HG02852 (cell line): ENCODE data around the gene MAEA.
"Not testable (repeated sequence)": the region's sequence is repeated elsewhere in the genome, so short reads cannot be mapped to it uniquely, and the experiment has no call there.

Experiments used
- ATAC-seq: cut with Tn5 transposase; IDR thresholded peaks from one replicate; pipeline ENCODE4 v1.9.1; 2021; ENCODE audit warnings: mild to moderate bottlenecking, moderate library complexity; ENCODE audit not compliant: unreplicated experiment

Gene MAEA

GRCh38 chr4:1364217-1364616 lies 74.5 kb downstream of the MAEA start:
- ATAC-seq: no peak

- ATAC-seq: no peak
Observed at GRCh38 chr4:1364748-1365147, 75.1 kb downstream of the MAEA start.

- no peak for ATAC-seq
Observed at GRCh38 chr4:1365271-1366178, 75.8 kb downstream of the MAEA start.

GRCh38 chr4:1366371-1367229 lies 76.9 kb downstream of the MAEA start:
- ATAC-seq: no peak

GRCh38 chr4:1367230-1367935 lies 77.7 kb downstream of the MAEA start:
- no peak for ATAC-seq

GRCh38 chr4:1367936-1368289 lies 78.2 kb downstream of the MAEA start:
- ATAC-seq: no peak

- no peak for ATAC-seq
Observed at GRCh38 chr4:1368421-1369090, 78.9 kb downstream of the MAEA start.

GRCh38 chr4:1369091-1369450 lies 79.4 kb downstream of the MAEA start:
- no peak for ATAC-seq

- no peak for ATAC-seq
Observed at GRCh38 chr4:1369479-1370079, 79.9 kb downstream of the MAEA start.

- ATAC-seq: no peak
Observed at GRCh38 chr4:1370321-1371124, 80.8 kb downstream of the MAEA start.

GRCh38 chr4:1371176-1372165 lies 81.8 kb downstream of the MAEA start:
- no peak for ATAC-seq

- not testable (repeated sequence) for ATAC-seq
Observed at GRCh38 chr4:1372576-1372975, 82.9 kb downstream of the MAEA start.

- no peak for ATAC-seq
Observed at GRCh38 chr4:1373892-1374705, 84.4 kb downstream of the MAEA start.

GRCh38 chr4:1374706-1375045 lies 85.0 kb downstream of the MAEA start:
- no peak for ATAC-seq

- no peak for ATAC-seq
Observed at GRCh38 chr4:1375051-1375721, 85.5 kb downstream of the MAEA start.

GRCh38 chr4:1375761-1376322 lies 86.2 kb downstream of the MAEA start:
- ATAC-seq: no peak

GRCh38 chr4:1376391-1376840 lies 86.7 kb downstream of the MAEA start:
- no peak for ATAC-seq
